ENCODE results near the gene FOXO1.
"Not testable (repeated sequence)": the region's sequence is repeated elsewhere in the genome, so short reads cannot be mapped to it uniquely, and the experiment has no call there.

The FOXO1 gene

GRCh38 chr13:40672765-40673397 lies 6.4 kb upstream of the FOXO1 start:
- DNase-seq (no peak), ATAC-seq (peak; percentile 58)
- H3K9me3 Mint-ChIP-seq = no peaks in the 10 kb centered on the region
- no peak overlapping the region for H3K4me3 Mint-ChIP-seq
- no peak overlapping the region for H3K27ac Mint-ChIP-seq
- peaks cover 40% of the 10 kb centered on the region for H3K4me1 Mint-ChIP-seq
- no peaks in the 10 kb centered on the region for H3K27me3 Mint-ChIP-seq

GRCh38 chr13:40671956-40672764 lies 5.7 kb upstream of the FOXO1 start:
- Mint-ChIP-seq H3K4me1 (peaks cover 47% of the 10 kb centered on the region), H3K27ac (no peak overlapping the region), H3K4me3 (no peak overlapping the region), H3K9me3 (no peaks in the 10 kb centered on the region), H3K27me3 (no peaks in the 10 kb centered on the region)
- peak; percentile 62 for ATAC-seq
- no peak for DNase-seq

GRCh38 chr13:40670307-40670706 lies 3.9 kb upstream of the FOXO1 start:
- no peak for ATAC-seq
- H3K27me3 Mint-ChIP-seq = no peaks in the 10 kb centered on the region
- peaks cover 48% of the 10 kb centered on the region for H3K4me1 Mint-ChIP-seq
- no peak overlapping the region for H3K27ac Mint-ChIP-seq
- no peaks in the 10 kb centered on the region for H3K9me3 Mint-ChIP-seq
- H3K4me3 Mint-ChIP-seq = no peak overlapping the region
- DNase-seq = no peak

GRCh38 chr13:40668335-40668734 lies 1.9 kb upstream of the FOXO1 start:
- H3K4me3 Mint-ChIP-seq = peak overlapping the region; percentile 91 to 96
- no peaks in the 10 kb centered on the region for H3K27me3 Mint-ChIP-seq
- H3K4me1 Mint-ChIP-seq = peaks cover 37% of the 10 kb centered on the region
- H3K27ac Mint-ChIP-seq = peak overlapping the region in 1 of 2 donors; percentile 48
- ATAC-seq (no peak), DNase-seq (peak; percentile 33 to 53)
- H3K9me3 Mint-ChIP-seq = no peaks in the 10 kb centered on the region

- ATAC-seq = no peak
Measured at GRCh38 chr13:40667622-40667978, 1.2 kb upstream of the FOXO1 start.

GRCh38 chr13:40666933-40667621 lies 636 bp upstream of the FOXO1 start:
- peak overlapping the region; percentile 91 to 96 for H3K4me3 Mint-ChIP-seq
- H3K4me1 Mint-ChIP-seq = peaks cover 37% of the 10 kb centered on the region
- ATAC-seq (peak; percentile 5), DNase-seq (peak in 1 of 2 donors; percentile 38)
- H3K27ac Mint-ChIP-seq = peak overlapping the region; percentile 82 to 97
- H3K9me3 Mint-ChIP-seq = no peaks in the 10 kb centered on the region
- H3K27me3 Mint-ChIP-seq = no peaks in the 10 kb centered on the region

More at GRCh38 chr13:40667622-40667978, 1.2 kb upstream of the FOXO1 start:
- peak overlapping the region; percentile 91 to 96 for H3K4me3 Mint-ChIP-seq
- H3K27me3 Mint-ChIP-seq = no peaks in the 10 kb centered on the region
- H3K27ac Mint-ChIP-seq = peak overlapping the region; percentile 82 to 97
- peaks cover 37% of the 10 kb centered on the region for H3K4me1 Mint-ChIP-seq
- H3K9me3 Mint-ChIP-seq = no peaks in the 10 kb centered on the region
- DNase-seq = no peak

GRCh38 chr13:40665126-40666044 lies 1.1 kb downstream of the FOXO1 start:
- H3K9me3 Mint-ChIP-seq = no peaks in the 10 kb centered on the region

GRCh38 chr13:40664350-40665125 lies 1.9 kb downstream of the FOXO1 start:
- peak; percentile 34 for ATAC-seq
- H3K27me3 Mint-ChIP-seq = no peaks in the 10 kb centered on the region
- peak; percentile 74 to 76 for DNase-seq
- H3K9me3 Mint-ChIP-seq = no peaks in the 10 kb centered on the region
- H3K27ac Mint-ChIP-seq = peak overlapping the region; percentile 94 to 99
- H3K4me3 Mint-ChIP-seq = peak overlapping the region; percentile 93 to 100
- H3K4me1 Mint-ChIP-seq = peaks cover 52% of the 10 kb centered on the region

More at GRCh38 chr13:40665126-40666044, 1.1 kb downstream of the FOXO1 start:
- peaks cover 47% of the 10 kb centered on the region for H3K4me1 Mint-ChIP-seq
- no peaks in the 10 kb centered on the region for H3K27me3 Mint-ChIP-seq
- DNase-seq = peak; percentile 67 to 71
- H3K27ac Mint-ChIP-seq = peak overlapping the region; percentile 97 to 99
- ATAC-seq = peak; percentile 28
- peak overlapping the region; percentile 98 to 100 for H3K4me3 Mint-ChIP-seq

- peaks cover 57% of the 10 kb centered on the region for H3K4me1 Mint-ChIP-seq
- ATAC-seq (peak; percentile 53), DNase-seq (peak in 1 of 2 donors; percentile 83)
- not testable (repeated sequence) for H3K9me3 Mint-ChIP-seq, H3K27me3 Mint-ChIP-seq
- H3K4me3 Mint-ChIP-seq = peak overlapping the region; percentile 93 to 100
- peak overlapping the region; percentile 94 to 99 for H3K27ac Mint-ChIP-seq
Measured at GRCh38 chr13:40664100-40664349, 2.4 kb downstream of the FOXO1 start.

- H3K27me3 Mint-ChIP-seq = no peaks in the 10 kb centered on the region
Measured at GRCh38 chr13:40662866-40663265, 3.6 kb downstream of the FOXO1 start.

GRCh38 chr13:40661875-40662665 lies 4.4 kb downstream of the FOXO1 start:
- DNase-seq (no peak), ATAC-seq (no peak)
- Mint-ChIP-seq H3K9me3 (no peaks in the 10 kb centered on the region), H3K4me3 (peak overlapping the region; percentile 93 to 100), H3K27me3 (no peaks in the 10 kb centered on the region), H3K27ac (peak overlapping the region; percentile 94 to 99), H3K4me1 (peaks cover 61% of the 10 kb centered on the region)

More at GRCh38 chr13:40662866-40663265, 3.6 kb downstream of the FOXO1 start:
- Mint-ChIP-seq H3K4me3 (peak overlapping the region; percentile 93 to 100), H3K4me1 (peaks cover 61% of the 10 kb centered on the region), H3K9me3 (no peaks in the 10 kb centered on the region), H3K27ac (peak overlapping the region; percentile 94 to 99)
- ATAC-seq (peak; percentile 43), DNase-seq (peak; percentile 40 to 51)

- ATAC-seq (no peak), DNase-seq (no peak)
- Mint-ChIP-seq H3K27ac (peak overlapping the region in 1 of 2 donors; percentile 83), H3K27me3 (no peaks in the 10 kb centered on the region), H3K4me1 (peaks cover 73% of the 10 kb centered on the region), H3K4me3 (peak overlapping the region; percentile 37 to 60), H3K9me3 (no peaks in the 10 kb centered on the region)
Measured at GRCh38 chr13:40660692-40661091, 5.7 kb downstream of the FOXO1 start.

GRCh38 chr13:40660141-40660664 lies 6.2 kb downstream of the FOXO1 start:
- ATAC-seq = no peak
- Mint-ChIP-seq H3K27ac (peak overlapping the region in 1 of 2 donors; percentile 19), H3K4me1 (peaks cover 78% of the 10 kb centered on the region), H3K27me3 (no peaks in the 10 kb centered on the region), H3K9me3 (no peaks in the 10 kb centered on the region), H3K4me3 (peak overlapping the region; percentile 38 to 53)
- DNase-seq = no peak

Data from stimulated activated naive CD8-positive, alpha-beta T cell treated with anti-CD3 and anti-CD28 coated beads, Interleukin-15, amount 100 ng/mL, for 72 hours (primary cell).